NCI-H446 (cell line): ENCODE data around the gene EGFL6.
"Not testable (repeated sequence)": the region's sequence is repeated elsewhere in the genome, so short reads cannot be mapped to it uniquely, and the experiment has no call there.

Experiments used
- DNase-seq, 2 experiments: peaks; one replicate each; lab custom pipeline; 2025; lab: John Stamatoyannopoulos, UW

EGFL6 gene

DNA sequence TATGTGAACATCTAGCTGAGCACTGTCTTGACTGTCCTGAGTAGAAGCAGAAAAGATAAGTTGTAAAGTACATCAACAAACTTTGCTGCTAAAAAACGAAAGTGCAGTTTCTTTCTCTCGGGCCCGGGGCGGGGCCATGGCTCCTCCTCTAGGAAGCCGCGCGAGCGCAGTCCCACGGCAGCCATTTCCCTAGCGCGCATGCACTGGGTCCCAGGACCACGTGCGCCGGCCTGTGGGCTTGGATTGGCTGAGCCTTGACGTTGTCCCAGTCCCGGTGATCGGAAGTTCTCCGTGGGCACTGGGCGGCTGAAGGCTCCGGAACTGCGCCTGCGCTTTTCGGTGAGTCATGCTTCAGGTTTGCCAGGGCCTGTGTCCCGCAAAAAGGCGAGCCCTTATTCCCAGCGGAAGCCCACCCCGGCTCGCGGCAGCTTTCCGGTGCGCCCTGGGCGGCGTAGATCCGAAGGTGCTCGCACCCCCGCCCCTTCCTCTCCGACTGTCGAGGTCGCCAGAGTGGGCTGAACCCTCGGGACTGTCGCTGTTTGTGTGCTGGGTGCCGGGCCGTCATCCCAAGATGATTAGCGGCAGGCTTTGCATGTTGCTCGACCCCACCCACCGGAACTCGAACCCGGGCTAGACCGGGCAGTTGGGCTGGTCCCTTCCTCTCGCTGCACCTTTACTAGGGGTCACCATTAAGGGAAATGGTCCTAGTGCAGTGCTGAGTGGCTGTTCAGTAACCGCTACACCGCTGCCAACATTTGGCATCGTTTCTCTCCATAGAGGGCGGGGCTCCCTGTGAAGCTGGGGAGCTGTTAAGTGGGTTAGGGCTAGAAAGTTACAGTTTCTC, 83.7 kb downstream of the EGFL6 start, which contains the start of gene TCEANC:
TCEANC (plus strand) TSS at position 292 of the 844 bp plus-strand sequence. CDS start 9,368 bp downstream, outside the sequence.
- peak; percentile 89 to 96 for DNase-seq

GRCh38 chrX:13654116-13654515, 84.7 kb downstream of the EGFL6 start:
- DNase-seq, result no peak

DNA sequence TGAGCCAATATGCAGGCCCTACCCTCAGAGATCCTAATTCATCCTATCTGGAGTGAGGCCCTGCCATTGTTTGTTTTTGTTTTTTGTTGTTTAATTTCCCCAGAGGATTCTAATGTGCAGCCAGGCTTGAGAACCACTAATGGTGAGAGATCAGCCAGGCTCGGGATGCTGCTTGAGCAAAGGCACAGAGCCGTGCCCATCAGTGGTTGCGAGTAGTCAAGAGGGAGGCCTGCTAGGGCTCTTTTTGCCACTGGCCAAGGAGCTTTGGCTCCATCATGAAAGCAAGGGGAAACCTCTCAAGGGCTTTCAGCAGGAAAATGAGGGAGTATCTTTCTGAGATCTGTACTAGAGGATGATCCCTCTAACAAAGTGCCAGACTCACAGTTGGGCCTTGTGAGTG, 86.3 kb downstream of the EGFL6 start:
- DNase-seq, result no peak

- peak; percentile 2 to 48 for DNase-seq
Measured at GRCh38 chrX:13658602-13659001, 89.2 kb downstream of the EGFL6 start.

GRCh38 chrX:13659063-13659462, 89.7 kb downstream of the EGFL6 start:
- no peak for DNase-seq

DNA sequence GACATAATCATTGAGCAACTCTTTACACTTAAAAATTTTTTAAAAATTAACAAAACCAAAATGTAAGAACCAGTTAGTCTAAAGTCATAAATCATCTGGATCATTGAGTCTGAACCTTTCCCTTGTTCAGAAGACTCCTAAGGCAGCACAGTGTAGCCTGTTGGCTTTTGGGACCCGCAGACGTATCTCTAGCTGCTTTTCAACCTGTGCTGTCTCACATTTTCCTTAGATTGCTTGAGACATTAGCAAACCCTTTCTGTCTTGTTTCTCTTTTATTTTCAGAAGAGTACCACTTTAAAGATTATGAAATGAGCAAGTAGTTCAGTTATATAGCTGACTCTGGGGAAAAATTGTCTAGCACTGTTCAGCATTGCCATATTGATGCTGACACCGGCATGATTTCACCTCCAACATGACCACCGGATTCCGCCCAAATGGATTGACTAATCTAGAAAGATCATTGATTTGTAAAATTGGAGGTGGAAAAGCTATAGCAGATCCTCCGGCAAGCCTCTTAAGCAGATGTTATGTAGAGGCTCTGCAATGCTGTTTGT, 92.4 kb downstream of the EGFL6 start:
- DNase-seq, result no peak

DNA sequence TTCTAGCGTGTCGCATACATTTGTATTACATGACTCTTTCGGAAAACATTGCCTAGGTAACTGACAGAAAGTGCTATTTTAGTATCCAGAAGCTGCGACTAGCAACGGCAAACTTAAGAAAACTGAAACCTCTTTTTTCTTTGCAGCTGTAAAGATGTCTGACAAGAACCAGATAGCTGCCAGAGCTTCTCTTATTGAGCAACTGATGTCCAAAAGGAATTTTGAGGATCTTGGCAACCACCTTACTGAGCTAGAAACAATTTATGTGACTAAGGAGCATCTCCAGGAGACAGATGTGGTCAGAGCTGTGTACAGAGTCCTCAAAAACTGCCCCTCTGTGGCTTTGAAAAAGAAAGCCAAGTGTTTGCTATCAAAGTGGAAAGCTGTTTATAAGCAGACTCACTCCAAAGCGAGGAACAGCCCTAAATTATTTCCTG, 93.0 kb downstream of the EGFL6 start:
- DNase-seq, result no peak

GRCh38 chrX:13664020-13664419, 94.6 kb downstream of the EGFL6 start:
- no peak for DNase-seq

DNA sequence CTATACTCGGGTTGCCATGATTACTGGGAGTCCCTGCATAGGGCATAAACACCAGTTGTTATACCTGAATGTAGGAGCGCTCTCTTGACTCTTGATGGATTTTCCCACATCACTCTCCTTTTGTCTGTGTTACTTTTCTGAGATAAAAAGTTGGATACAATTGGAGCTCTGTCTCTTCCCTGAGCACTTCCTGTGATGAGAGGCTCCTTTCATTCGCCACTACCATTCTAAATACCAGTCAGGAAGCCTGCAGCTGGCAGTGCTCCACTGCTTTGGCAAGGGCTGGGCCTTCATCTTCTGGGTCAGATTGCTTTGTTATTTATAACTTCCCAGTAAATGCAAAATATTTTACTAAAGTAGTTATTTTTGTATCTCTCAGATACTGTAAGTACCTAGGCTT, 97.4 kb downstream of the EGFL6 start:
- DNase-seq, result no peak

- DNase-seq, result no peak
Measured at GRCh38 chrX:13667919-13668318, 98.5 kb downstream of the EGFL6 start.

DNA sequence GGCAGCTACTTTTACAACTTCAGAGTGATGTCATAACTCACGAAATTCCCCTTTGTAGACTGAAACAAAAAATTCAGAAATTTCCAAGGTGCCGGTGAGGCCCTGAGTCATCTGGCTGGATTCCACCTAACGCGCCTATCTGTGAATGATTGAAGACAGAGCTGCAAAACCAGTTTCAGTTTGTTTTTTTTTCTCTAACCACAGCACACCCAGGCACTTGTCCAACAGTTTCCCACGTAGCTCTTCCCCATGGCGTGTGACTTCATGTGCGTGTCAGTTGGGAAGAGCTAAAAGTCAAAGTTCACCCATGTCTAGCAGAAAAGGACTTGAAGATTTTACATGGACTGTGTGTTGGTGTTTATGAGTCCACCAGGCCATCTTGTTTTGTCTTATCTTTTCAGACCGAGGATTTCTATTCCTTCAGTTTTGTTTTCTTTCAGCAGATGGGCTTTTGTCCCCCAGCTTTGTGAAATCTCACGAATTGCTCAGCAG, 99.9 kb downstream of the EGFL6 start:
- peak in 1 of 2 experiments; percentile 6 for DNase-seq

- not testable (repeated sequence) for DNase-seq
Measured at GRCh38 chrX:13669755-13670154, 100.4 kb downstream of the EGFL6 start.

GRCh38 chrX:13670197-13670596, 100.8 kb downstream of the EGFL6 start:
- DNase-seq, result no peak

- DNase-seq, result no peak
Measured at GRCh38 chrX:13673016-13673415, 103.6 kb downstream of the EGFL6 start.

GRCh38 chrX:13676885-13677284, 107.5 kb downstream of the EGFL6 start:
- DNase-seq, result no peak

GRCh38 chrX:13679700-13680099, 110.3 kb downstream of the EGFL6 start:
- DNase-seq, result not testable (repeated sequence)

GRCh38 chrX:13681595-13681994, 112.2 kb downstream of the EGFL6 start:
- DNase-seq, result no peak
